Measurements from ENCODE around the gene IGSF8. TPM values are rescaled to one million over a fixed set of nuclear protein-coding genes. Genes with fewer than 3 reads are reported as not detected.

Gene IGSF8
- total and polyA plus RNA-seq, 4 donors = 23.5 to 39.5 (median 26.8) TPM

DNA sequence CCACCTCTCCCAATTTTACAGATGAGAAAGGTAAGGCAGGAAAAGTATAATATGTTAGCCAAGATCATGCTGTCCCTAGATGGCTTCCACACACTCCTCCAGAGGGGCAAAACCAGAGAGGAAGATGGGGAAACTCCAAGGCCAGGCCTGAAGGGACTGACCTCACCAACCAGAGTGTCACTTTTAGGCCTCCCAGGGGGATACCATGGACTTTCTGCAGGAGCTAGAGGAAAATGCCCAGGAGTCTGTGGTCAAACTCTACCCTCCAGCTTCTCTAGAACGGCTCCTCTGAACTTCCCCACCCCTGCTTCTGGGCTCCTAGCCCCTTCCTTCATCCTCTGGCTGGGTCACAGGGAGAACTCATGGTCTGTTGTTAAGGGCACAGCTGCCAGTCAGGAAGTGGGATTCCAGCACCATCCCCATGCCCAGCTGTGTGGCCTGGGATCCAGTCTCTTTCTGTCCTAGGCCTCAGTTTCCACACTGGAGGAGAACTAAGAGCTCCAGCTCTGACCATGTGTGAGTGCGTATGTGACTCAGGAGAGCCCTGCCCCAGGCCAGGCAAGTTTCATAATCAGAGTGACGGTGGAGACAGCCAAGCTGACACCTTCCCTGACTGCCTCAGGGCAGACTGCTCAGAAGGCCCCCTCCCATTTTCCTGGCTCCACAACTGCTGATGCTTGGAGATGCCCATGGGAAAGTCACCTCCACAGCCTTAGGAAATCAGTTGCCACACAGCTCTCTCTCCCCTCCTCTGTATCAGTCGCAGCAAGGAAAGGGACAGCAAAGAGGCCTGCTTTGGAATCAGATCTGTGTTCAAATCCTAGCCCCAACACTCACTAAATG lies 1.9 kb downstream of the IGSF8 start:
- WGBS, 2 donors = 59 to 69% methylated on average over 4 of the region's 4 CpGs
- no peak overlapping the region for H3K4me3 ChIP-seq
- DNase-seq = no peak

GRCh38 chr1:160095382-160096105 lies 2.9 kb downstream of the IGSF8 start:
- ATAC-seq (ENCODE audit: insufficient read depth, low FRiP score) (no peak), DNase-seq (no peak)
- no peak overlapping the region for H3K9ac ChIP-seq (ENCODE audit: insufficient read depth in 1 of 2, low read length in 2 of 2)
- H3K4me3 ChIP-seq = no peak overlapping the region
- 97 to 100% methylated on average over 4 of the region's 4 CpGs for WGBS, 2 donors
- no peak overlapping the region for H3K27ac ChIP-seq (ENCODE audit: low read depth in 1 of 2, low read length in 1 of 2)
- TF ChIP-seq, protein P1, sequence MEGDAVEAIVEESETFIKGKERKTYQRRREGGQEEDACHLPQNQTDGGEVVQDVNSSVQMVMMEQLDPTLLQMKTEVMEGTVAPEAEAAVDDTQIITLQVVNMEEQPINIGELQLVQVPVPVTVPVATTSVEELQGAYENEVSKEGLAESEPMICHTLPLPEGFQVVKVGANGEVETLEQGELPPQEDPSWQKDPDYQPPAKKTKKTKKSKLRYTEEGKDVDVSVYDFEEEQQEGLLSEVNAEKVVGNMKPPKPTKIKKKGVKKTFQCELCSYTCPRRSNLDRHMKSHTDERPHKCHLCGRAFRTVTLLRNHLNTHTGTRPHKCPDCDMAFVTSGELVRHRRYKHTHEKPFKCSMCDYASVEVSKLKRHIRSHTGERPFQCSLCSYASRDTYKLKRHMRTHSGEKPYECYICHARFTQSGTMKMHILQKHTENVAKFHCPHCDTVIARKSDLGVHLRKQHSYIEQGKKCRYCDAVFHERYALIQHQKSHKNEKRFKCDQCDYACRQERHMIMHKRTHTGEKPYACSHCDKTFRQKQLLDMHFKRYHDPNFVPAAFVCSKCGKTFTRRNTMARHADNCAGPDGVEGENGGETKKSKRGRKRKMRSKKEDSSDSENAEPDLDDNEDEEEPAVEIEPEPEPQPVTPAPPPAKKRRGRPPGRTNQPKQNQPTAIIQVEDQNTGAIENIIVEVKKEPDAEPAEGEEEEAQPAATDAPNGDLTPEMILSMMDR (IDR thresholded peaks at IDR 0.05; ENCODE audit: control extremely low read depth, extremely low read depth) = no peak
- H3K36me3 ChIP-seq (ENCODE audit: control insufficient read depth in 4 of 4, insufficient read depth in 4 of 4, low read length in 4 of 4) = peaks cover 0 to 36% (median 9%) of the 10 kb centered on the region in 4 donors
- peaks cover 0 to 24% (median 8%) of the 10 kb centered on the region in 5 donors for H3K4me1 ChIP-seq (ENCODE audit: control insufficient read depth in 5 of 5, insufficient read depth in 5 of 5, low read length in 5 of 5)
- no peaks in the 10 kb centered on the region for H3K27me3 ChIP-seq (ENCODE audit: control insufficient read depth in 3 of 3, insufficient read depth in 3 of 3, low read length in 2 of 3)
- no peaks in the 10 kb centered on the region for H3K9me3 ChIP-seq (ENCODE audit: control insufficient read depth in 4 of 4, insufficient read depth in 3 of 4, low read length in 3 of 4)

More for the DNA sequence above, 1.9 kb downstream of the IGSF8 start:
- peaks cover 0 to 29% (median 13%) of the 10 kb centered on the region in 5 donors for H3K4me1 ChIP-seq (ENCODE audit: control insufficient read depth in 5 of 5, insufficient read depth in 5 of 5, low read length in 5 of 5)
- H3K27me3 ChIP-seq (ENCODE audit: control insufficient read depth in 3 of 3, insufficient read depth in 3 of 3, low read length in 2 of 3) = no peaks in the 10 kb centered on the region
- TF ChIP-seq, protein P1 (IDR thresholded peaks at IDR 0.05; ENCODE audit: control extremely low read depth, extremely low read depth) = no peak
- H3K36me3 ChIP-seq (ENCODE audit: control insufficient read depth in 4 of 4, insufficient read depth in 4 of 4, low read length in 4 of 4) = peaks cover 0 to 30% (median 8%) of the 10 kb centered on the region in 4 donors
- ATAC-seq (ENCODE audit: insufficient read depth, low FRiP score) = no peak
- no peak overlapping the region for H3K9ac ChIP-seq (ENCODE audit: insufficient read depth in 1 of 2, low read length in 2 of 2)
- no peaks in the 10 kb centered on the region for H3K9me3 ChIP-seq (ENCODE audit: control insufficient read depth in 4 of 4, insufficient read depth in 3 of 4, low read length in 3 of 4)
- H3K27ac ChIP-seq (ENCODE audit: low read depth in 1 of 2, low read length in 1 of 2) = no peak overlapping the region

GRCh38 chr1:160094806-160095205 lies 3.6 kb downstream of the IGSF8 start:
- DNase-seq (no peak), ATAC-seq (ENCODE audit: insufficient read depth, low FRiP score) (no peak)
- peaks cover 0 to 24% (median 8%) of the 10 kb centered on the region in 5 donors for H3K4me1 ChIP-seq (ENCODE audit: control insufficient read depth in 5 of 5, insufficient read depth in 5 of 5, low read length in 5 of 5)
- 94 to 95% methylated on average over 14 of the region's 14 CpGs for WGBS, 2 donors
- no peaks in the 10 kb centered on the region for H3K9me3 ChIP-seq (ENCODE audit: control insufficient read depth in 4 of 4, insufficient read depth in 3 of 4, low read length in 3 of 4)
- no peak overlapping the region for H3K4me3 ChIP-seq
- peaks cover 0 to 38% (median 9%) of the 10 kb centered on the region in 4 donors for H3K36me3 ChIP-seq (ENCODE audit: control insufficient read depth in 4 of 4, insufficient read depth in 4 of 4, low read length in 4 of 4)
- no peak overlapping the region for H3K9ac ChIP-seq (ENCODE audit: insufficient read depth in 1 of 2, low read length in 2 of 2)
- no peak overlapping the region for H3K27ac ChIP-seq (ENCODE audit: low read depth in 1 of 2, low read length in 1 of 2)
- TF ChIP-seq, protein P1 (IDR thresholded peaks at IDR 0.05; ENCODE audit: control extremely low read depth, extremely low read depth) = no peak
- H3K27me3 ChIP-seq (ENCODE audit: control insufficient read depth in 3 of 3, insufficient read depth in 3 of 3, low read length in 2 of 3) = no peaks in the 10 kb centered on the region

Measured in lung (tissue), 12 donors.